ENCODE measurements around the gene PIP4P1. TPM values are rescaled to one million over a fixed set of nuclear protein-coding genes. Genes with fewer than 3 reads are reported as not detected.
A peak's percentile ranks its signal among the peaks of the same experiment; 100 is the strongest.

PIP4P1 gene
- total RNA-seq, 6 donors from 2014 or later: 20.8 to 58.7 (median 34.2) TPM

GRCh38 chr14:20416223-20416622, 45.0 kb downstream of the PIP4P1 start:
- 89 to 90% methylated on average over 2 of the region's 2 CpGs for WGBS, 2 donors
- no peak overlapping the region for H3K27ac ChIP-seq

GRCh38 chr14:20415782-20416206, 45.4 kb downstream of the PIP4P1 start:
- Histone ChIP-seq H3K27ac (no peak overlapping the region), H3K4me3 (no peak overlapping the region), H3K4me1 (peaks cover 14 to 26% (median 19%) of the 10 kb centered on the region in 4 donors), H3K27me3 (no peaks in the 10 kb centered on the region), H3K36me3 (no peaks in the 10 kb centered on the region), H3K9me3 (no peaks in the 10 kb centered on the region)
- no peak for DNase-seq
- no peak for TF ChIP-seq POLR2AphosphoS5 (IDR thresholded peaks at IDR 0.05)
- TF ChIP-seq, protein P1, sequence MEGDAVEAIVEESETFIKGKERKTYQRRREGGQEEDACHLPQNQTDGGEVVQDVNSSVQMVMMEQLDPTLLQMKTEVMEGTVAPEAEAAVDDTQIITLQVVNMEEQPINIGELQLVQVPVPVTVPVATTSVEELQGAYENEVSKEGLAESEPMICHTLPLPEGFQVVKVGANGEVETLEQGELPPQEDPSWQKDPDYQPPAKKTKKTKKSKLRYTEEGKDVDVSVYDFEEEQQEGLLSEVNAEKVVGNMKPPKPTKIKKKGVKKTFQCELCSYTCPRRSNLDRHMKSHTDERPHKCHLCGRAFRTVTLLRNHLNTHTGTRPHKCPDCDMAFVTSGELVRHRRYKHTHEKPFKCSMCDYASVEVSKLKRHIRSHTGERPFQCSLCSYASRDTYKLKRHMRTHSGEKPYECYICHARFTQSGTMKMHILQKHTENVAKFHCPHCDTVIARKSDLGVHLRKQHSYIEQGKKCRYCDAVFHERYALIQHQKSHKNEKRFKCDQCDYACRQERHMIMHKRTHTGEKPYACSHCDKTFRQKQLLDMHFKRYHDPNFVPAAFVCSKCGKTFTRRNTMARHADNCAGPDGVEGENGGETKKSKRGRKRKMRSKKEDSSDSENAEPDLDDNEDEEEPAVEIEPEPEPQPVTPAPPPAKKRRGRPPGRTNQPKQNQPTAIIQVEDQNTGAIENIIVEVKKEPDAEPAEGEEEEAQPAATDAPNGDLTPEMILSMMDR (IDR thresholded peaks at IDR 0.05): peak in 5 of 6 experiments; percentile 34 to 66 (median 56)
- WGBS, 2 donors: 36 to 41% methylated on average over 3 of the region's 3 CpGs
- ATAC-seq (ENCODE audit: low FRiP score in 2 of 2): peak in 1 of 2 donors; percentile 38

More at GRCh38 chr14:20416223-20416622, 45.0 kb downstream of the PIP4P1 start:
- no peaks in the 10 kb centered on the region for H3K36me3 ChIP-seq
- H3K4me3 ChIP-seq: no peak overlapping the region
- H3K4me1 ChIP-seq: peaks cover 14 to 26% (median 19%) of the 10 kb centered on the region in 4 donors
- ATAC-seq (ENCODE audit: low FRiP score in 2 of 2): no peak
- no peaks in the 10 kb centered on the region for H3K27me3 ChIP-seq
- no peaks in the 10 kb centered on the region for H3K9me3 ChIP-seq
- TF ChIP-seq POLR2A (IDR thresholded peaks at IDR 0.05) (no peak), EP300 (IDR thresholded peaks at IDR 0.05) (no peak), POLR2AphosphoS5 (IDR thresholded peaks at IDR 0.05) (no peak)
- TF ChIP-seq, protein P1 (IDR thresholded peaks at IDR 0.05): no peak
- no peak for DNase-seq

- 1% methylated on average over 9 of the region's 9 CpGs for WGBS, 2 donors
- no peak for TF ChIP-seq POLR2AphosphoS5 (IDR thresholded peaks at IDR 0.05)
- no peak for TF ChIP-seq POLR2A (IDR thresholded peaks at IDR 0.05)
- Histone ChIP-seq H3K9me3 (no peaks in the 10 kb centered on the region), H3K27me3 (no peaks in the 10 kb centered on the region), H3K36me3 (peaks cover 0 to 2% (median under 1%) of the 10 kb centered on the region in 4 donors), H3K4me3 (peak overlapping the region; percentile 54 to 80 (median 76)), H3K27ac (peak overlapping the region; percentile 92 to 98 (median 98)), H3K4me1 (peaks cover 14 to 26% (median 19%) of the 10 kb centered on the region in 4 donors)
- DNase-seq (peak in 1 of 2 donors; percentile 36), ATAC-seq (ENCODE audit: low FRiP score in 2 of 2) (peak in 1 of 2 donors; percentile 30)
These were observed 47.5 kb downstream of the PIP4P1 start for GRCh38 chr14:20413744-20414082.

GRCh38 chr14:20412876-20413743, 48.1 kb downstream of the PIP4P1 start, which contains the start of gene TEP1:
Gene TEP1 (minus strand): TSS chr14:20413501. CDS start chr14:20408439, 5,062 bp downstream.
- Histone ChIP-seq H3K27me3 (no peaks in the 10 kb centered on the region), H3K27ac (peak within 1 kb of the TSS; percentile 92 to 98 (median 98)), H3K9me3 (no peaks in the 10 kb centered on the region), H3K36me3 (peaks cover 0 to 8% (median 5%) of the 10 kb centered on the region in 4 donors), H3K4me3 (peak within 1 kb of the TSS; percentile 54 to 80 (median 76)), H3K4me1 (peaks cover 14 to 26% (median 19%) of the 10 kb centered on the region in 4 donors)
- 0% methylated on average over 35 to 38 of the region's 43 CpGs for WGBS, 2 donors
- DNase-seq (peak; percentile 93 to 96), ATAC-seq (ENCODE audit: low FRiP score in 2 of 2) (peak; percentile 97 to 98)
- TF ChIP-seq POLR2AphosphoS5 (IDR thresholded peaks at IDR 0.05) (peak; percentile 71 to 82), EP300 (IDR thresholded peaks at IDR 0.05) (peak in 1 of 4 donors; percentile 31), POLR2A (IDR thresholded peaks at IDR 0.05) (peak in 3 of 4 donors; percentile 14 to 90 (median 78))
- TF ChIP-seq, protein P1 (IDR thresholded peaks at IDR 0.05): peak in 2 of 6 experiments; percentile 9 to 27

- ATAC-seq (ENCODE audit: low FRiP score in 2 of 2) (peak in 1 of 2 donors; percentile 20), DNase-seq (no peak)
- H3K27me3 ChIP-seq: no peaks in the 10 kb centered on the region
- peaks cover 14 to 26% (median 19%) of the 10 kb centered on the region in 4 donors for H3K4me1 ChIP-seq
- peak overlapping the region; percentile 92 to 98 (median 98) for H3K27ac ChIP-seq
- WGBS, 2 donors: 2 to 3% methylated on average over 7 of the region's 7 CpGs
- TF ChIP-seq, protein P1 (IDR thresholded peaks at IDR 0.05): no peak
- TF ChIP-seq POLR2AphosphoS5 (IDR thresholded peaks at IDR 0.05): no peak
- no peak for TF ChIP-seq EP300 (IDR thresholded peaks at IDR 0.05)
- no peak for TF ChIP-seq POLR2A (IDR thresholded peaks at IDR 0.05)
- peak overlapping the region in 3 of 4 donors; percentile 76 to 80 (median 76) for H3K4me3 ChIP-seq
- peaks cover 6 to 15% (median 12%) of the 10 kb centered on the region in 4 donors for H3K36me3 ChIP-seq
- H3K9me3 ChIP-seq: no peaks in the 10 kb centered on the region
These were observed 48.8 kb downstream of the PIP4P1 start for GRCh38 chr14:20412411-20412810.

Data from upper lobe of left lung (tissue), 6 donors.